Measurements from ENCODE around the gene MDK.

DNA sequence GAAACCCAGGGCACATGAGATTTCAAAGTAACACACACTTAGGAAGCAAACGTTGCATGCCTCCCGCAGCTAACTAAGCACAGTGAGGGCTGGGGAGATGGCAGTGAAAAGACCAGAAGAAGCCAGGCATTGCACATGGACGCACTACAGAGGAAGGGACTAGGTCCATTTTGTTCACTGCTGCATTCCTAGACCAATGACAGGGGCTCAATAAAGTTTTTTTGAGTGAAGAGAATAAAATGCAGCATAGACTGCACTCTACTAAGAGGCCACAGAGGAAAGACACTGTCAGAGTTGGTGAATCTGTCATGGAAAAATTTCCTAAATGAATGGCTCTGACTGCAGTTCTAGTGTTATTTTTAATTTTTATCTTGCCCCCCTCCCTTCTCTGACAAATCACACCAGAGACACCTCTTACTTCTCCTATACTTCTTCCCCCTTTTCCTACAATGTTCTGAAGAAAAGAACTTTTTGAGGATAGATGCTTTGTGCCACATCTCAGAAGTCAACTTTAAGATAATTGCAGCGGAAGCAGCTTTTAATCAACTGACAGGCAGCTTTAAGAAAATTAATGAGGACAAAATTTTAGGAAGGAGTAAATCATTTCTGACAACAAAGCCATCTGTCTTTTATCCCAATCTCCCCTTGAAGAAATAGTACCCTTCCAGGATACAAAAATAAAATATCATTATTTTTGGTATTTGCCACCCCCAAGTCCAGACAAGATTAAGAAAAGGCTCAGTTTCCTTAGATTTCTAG lies 44.9 kb downstream of the MDK start:
- TF ChIP-seq TAF1 (IDR thresholded peaks at IDR 0.05; ENCODE audit: low read depth) (no peak), RAD21 (conservative IDR thresholded peaks at IDR 0.05) (no peak), MXI1 (conservative IDR thresholded peaks at IDR 0.05; ENCODE audit: poor library complexity, severe bottlenecking) (no peak), POLR2AphosphoS5 (IDR thresholded peaks at IDR 0.05) (no peak)
- TF ChIP-seq, protein P1, sequence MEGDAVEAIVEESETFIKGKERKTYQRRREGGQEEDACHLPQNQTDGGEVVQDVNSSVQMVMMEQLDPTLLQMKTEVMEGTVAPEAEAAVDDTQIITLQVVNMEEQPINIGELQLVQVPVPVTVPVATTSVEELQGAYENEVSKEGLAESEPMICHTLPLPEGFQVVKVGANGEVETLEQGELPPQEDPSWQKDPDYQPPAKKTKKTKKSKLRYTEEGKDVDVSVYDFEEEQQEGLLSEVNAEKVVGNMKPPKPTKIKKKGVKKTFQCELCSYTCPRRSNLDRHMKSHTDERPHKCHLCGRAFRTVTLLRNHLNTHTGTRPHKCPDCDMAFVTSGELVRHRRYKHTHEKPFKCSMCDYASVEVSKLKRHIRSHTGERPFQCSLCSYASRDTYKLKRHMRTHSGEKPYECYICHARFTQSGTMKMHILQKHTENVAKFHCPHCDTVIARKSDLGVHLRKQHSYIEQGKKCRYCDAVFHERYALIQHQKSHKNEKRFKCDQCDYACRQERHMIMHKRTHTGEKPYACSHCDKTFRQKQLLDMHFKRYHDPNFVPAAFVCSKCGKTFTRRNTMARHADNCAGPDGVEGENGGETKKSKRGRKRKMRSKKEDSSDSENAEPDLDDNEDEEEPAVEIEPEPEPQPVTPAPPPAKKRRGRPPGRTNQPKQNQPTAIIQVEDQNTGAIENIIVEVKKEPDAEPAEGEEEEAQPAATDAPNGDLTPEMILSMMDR (IDR thresholded peaks at IDR 0.05; ENCODE audit: poor library complexity, severe bottlenecking) = no peak
